Measurements from ENCODE around the gene ALAS2.

GRCh38 chrX:54980334-54980733, 50.4 kb downstream of the ALAS2 start:
- no peak for TF ChIP-seq POLR2A (IDR thresholded peaks at IDR 0.05)
- TF ChIP-seq, protein P1, sequence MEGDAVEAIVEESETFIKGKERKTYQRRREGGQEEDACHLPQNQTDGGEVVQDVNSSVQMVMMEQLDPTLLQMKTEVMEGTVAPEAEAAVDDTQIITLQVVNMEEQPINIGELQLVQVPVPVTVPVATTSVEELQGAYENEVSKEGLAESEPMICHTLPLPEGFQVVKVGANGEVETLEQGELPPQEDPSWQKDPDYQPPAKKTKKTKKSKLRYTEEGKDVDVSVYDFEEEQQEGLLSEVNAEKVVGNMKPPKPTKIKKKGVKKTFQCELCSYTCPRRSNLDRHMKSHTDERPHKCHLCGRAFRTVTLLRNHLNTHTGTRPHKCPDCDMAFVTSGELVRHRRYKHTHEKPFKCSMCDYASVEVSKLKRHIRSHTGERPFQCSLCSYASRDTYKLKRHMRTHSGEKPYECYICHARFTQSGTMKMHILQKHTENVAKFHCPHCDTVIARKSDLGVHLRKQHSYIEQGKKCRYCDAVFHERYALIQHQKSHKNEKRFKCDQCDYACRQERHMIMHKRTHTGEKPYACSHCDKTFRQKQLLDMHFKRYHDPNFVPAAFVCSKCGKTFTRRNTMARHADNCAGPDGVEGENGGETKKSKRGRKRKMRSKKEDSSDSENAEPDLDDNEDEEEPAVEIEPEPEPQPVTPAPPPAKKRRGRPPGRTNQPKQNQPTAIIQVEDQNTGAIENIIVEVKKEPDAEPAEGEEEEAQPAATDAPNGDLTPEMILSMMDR (IDR thresholded peaks at IDR 0.05): no peak
- TF ChIP-seq EP300 (IDR thresholded peaks at IDR 0.05): no peak
